Fibroblast of skin of back (primary cell): Measurements from ENCODE around the gene KLK14.

ENCODE experiments used
- DNase-seq: peaks from one replicate; pipeline ENCODE4 v3.0.0-alpha.2; 2013

The KLK14 gene

DNA sequence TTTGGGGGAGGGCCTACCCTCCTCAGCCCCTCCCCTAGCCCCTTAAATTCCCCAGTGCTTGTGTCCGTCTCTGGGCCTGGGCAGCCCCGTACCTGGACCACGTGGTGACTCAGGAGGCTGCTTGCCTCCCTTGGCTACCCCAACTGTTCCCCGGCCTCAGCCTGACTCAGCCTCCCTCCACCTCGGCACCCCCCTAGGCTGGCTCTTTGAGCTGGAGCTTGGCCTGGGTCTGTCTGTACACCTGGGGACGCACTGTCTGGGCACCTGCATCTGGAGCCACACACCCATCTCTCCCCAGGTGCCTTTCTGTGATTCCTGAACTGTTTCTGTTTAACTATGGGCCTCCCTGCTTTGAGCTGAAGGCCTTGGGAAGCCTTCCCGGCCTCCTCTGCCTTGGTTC lies 1.8 kb upstream of the KLK14 start:
- DNase-seq: no peak

DNA sequence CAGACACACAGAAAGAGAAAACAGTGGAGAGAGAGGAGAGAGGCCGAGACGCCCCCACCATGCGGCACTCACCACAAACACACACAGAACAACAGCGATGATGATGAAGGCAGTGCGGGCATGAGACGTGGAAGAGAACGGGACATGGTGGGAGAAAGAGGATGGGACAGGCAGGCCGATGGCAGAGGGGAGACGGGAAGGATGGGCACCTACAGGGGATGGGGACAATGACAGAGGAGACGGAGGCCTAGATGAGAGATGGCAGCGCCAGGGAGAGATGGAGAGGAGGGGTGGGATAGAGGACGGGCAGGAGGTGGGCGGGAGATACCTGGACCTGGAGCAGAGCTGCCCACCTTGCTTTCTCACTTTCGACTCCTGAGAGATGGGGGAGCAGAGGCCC lies 1.1 kb upstream of the KLK14 start:
- DNase-seq: no peak

DNA sequence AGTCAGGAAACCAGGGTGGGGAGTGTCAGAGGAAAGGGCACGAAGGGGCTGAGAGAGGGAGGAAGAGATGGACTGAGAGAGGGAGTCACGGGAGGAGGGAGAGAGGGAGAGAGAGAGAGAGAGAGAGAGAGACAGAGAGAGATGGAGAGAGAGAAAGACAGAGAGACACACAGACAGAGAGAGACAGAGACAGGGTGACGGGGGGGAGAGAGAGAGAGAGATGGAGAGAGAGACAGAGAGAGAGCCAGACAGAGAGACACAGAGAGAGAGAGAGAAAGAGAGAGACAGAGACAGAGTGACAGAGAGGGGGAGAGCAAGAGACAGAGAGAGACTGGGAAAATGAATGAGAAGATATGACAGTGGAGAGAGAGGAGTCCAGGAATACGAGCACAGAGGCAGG lies 494 bp upstream of the KLK14 start:
- no peak for DNase-seq

DNA sequence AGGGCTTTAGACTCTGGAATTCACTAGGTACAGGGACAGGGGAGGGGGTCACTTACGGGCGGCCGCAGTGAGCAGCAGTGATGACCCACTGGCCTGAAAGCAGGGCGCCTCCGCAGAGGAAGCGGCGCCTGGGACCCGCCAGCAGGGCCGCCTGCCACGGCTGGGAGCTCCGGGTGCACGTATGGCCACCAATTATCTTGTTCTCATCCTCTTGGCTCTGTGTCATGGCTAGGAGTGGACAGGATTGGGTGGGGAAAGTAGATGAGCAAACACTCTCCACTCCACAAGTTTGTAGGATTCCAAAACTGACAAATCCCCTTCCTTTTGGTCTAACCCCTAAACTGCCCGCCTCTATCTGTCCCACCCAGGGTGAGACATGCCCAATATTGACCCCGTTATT lies 1.2 kb downstream of the KLK14 start:
- no peak for DNase-seq

DNA sequence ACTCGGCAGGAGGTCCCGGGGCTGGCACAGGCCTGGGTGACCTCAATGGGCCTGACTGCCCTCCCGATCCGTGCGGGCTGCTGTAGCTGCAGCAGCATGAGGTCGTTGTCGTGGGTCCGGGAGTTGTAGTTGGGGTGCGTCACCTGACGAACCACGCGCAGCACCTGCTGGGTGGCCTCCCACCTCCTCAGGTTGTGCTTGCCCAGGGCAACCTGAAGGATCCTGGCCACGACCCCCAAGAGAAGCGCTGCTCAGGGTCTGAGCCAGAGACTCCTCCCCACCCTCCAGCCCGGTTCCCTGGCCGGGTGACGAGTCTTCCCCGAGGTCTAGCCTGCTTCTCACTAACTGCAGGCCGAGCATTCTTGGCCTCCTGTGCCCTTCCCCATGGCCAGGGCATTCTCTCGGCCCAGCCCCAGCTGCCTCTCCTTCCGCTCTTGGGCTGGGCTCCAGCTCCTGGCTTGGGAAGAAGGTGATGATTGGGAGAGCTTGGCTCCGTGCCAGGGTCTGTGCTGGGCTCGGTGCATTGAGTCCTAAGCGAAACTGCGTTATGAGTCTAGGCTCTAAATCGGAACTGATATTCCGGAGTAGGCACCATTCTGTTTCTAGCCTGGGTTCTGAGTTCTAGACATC lies 3.1 kb downstream of the KLK14 start:
- DNase-seq: no peak

DNA sequence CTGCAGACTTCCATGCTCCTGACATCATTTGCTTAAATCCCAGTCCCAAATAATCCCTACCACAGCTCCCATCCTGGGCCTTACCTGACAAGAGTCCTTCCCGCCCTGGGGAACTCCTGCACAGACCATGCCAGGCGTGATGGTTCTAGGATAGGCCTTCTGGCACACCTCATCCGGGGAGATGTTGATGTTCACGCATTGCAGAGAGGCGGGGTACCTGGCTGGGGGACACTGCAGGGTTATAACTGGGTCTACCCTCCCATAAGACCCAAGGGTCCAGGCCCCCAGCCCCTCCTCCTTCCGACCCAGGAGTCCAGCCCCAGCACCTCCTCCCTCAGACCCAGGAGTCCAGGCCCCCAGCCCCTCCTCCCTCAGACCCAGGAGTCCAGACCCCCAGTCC lies 4.0 kb downstream of the KLK14 start:
- no peak for DNase-seq

DNA sequence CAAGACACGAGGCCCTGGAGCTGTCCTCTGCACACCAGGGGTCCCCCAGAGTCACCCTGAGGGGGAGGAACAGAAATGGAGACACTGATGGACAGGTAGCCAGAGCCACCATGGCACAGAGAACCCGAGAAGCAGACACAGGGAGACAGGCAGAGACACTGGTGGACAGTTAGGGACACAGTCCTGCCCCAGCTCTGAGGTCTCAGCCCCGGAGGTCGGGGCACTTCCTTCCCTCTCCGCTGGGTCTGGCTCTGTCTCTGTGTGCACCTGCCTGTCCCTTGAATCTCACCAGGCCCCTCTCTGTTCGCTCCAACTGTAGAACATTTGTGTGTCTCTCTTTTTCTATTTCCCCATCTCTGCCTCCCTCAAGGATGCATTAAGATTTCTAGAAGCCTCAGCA lies 4.6 kb downstream of the KLK14 start:
- no peak for DNase-seq

DNA sequence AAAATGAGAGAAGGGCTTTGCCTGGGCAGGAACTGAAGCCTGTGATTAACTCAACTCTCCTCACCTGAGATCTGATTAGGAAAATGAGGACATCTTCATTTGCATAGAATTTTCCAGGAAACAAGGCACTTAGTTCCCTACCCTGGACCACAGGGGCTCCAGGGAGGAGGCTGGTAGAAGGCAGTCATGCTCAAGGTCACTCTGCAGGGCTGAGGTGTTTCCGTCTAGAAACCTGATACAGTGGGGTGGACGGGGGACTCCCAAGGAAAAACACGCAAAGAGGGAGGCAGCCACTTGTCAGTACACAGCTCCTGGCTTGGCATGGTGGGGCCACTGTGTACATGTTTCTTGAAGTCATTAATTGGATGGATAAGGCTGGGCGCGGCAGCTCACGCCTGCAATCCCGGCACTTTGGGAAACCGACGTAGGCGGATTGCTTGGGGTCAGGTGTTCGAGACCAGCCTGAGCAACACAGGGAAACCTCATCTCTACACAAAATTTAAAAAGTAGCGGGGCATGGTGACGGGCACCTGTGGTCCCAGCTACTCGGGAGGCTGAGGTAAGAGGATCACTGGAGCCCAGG lies 6.0 kb downstream of the KLK14 start:
- DNase-seq: no peak

DNA sequence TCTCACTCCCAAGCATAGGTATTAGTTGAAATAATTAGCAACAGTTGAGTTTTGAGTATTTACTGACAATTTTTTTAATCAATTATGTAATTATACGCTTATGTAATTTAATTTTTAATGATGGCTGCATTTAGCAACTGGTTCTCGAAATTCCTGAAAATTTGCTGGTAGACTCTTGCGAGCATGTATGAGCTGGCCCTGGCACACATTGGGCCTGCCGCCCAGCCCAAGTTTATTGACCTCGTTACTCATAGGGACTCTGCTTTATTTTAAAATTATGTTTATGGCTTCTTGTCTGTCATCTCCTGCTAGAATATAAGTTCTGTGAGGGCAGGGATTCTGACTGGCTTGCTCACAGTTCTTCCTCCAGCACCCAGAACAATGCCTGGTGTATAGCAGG lies 6.7 kb downstream of the KLK14 start:
- no peak for DNase-seq

DNA sequence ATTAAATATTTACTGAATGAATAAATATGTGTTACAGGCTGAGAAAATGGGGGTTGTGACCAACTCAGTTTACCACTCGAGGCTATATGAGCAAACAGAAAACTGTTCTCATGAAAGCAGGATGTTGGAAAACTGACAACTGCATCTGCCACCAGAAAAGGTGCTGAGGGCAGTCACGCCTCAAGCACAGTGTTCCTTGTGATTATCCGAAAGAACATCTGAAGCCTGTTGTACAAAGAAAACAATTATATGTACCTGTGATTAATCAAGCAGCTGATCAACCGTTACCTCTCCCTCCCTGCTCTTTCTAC lies 11.6 kb downstream of the KLK14 start:
- DNase-seq: no peak

DNA sequence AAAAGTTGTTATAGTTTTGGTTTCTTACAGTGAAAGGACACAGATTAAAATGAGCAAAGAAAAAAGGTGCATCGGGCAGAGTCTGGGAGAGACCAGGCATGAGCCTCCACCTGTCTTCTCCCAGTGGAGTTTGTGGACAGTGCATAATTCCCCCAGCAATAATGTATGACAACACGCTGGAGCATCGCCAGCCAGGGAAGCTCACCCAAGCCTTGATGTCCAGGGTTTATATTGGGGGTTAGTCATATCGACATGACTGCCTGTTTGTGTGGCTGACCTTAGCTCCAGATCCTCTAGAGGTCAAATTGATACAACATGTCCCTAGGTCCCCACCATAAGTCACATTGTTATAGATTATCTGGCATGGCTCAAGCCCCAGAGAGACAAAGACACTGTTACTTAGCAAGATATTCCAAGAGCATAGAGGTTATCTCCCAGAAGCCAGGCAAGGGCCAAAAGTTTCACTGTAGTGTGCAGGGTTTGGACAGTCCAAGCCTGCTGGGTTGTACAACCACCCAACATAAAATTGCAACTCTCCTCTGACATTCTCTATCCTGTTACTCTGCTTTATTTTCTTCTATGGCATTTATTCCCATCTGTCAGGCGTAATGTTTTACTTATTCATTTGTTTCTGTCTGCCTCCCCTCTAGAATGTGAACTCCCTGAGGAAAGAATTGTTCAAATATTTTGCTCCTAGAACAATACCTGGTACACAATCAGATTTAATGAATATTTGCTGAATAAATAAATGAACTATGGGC lies 12.2 kb downstream of the KLK14 start:
- DNase-seq: no peak

DNA sequence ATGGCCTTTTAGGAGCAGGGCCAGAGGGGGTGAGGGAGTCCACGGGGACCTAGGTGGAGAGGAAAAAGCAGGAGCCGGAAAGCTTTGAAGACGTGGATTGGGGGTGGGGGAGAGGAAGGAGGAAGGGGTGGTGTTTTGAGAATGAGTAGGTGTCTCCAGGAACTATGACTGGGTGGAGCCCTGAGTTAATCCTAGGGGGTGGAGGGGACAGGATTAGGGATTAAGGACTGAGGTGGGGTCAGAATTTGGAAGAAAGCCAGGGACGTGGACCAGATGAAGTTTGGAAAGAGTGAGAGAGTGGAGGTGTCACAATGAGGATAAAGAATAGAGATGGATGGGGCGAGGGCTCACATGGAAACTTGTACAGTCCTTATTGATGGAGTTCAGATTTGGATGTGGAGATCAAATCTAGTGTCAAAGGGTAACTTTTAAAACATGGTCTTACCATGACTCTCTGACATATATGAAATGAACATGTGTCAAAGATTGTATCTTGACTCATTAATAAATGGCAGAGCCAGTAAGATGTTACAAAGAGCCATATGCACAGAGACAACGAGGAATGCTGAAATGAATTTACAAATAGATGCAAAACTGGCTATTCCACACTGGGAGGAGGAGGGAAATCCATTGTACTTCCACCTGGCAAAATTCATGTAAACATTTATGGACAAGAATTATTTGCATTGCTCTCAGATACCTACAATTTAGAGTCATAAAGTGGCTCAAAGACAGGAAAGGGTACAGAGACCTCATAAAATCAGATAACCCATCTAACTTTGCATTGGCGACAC lies 16.1 kb downstream of the KLK14 start:
- no peak for DNase-seq

DNA sequence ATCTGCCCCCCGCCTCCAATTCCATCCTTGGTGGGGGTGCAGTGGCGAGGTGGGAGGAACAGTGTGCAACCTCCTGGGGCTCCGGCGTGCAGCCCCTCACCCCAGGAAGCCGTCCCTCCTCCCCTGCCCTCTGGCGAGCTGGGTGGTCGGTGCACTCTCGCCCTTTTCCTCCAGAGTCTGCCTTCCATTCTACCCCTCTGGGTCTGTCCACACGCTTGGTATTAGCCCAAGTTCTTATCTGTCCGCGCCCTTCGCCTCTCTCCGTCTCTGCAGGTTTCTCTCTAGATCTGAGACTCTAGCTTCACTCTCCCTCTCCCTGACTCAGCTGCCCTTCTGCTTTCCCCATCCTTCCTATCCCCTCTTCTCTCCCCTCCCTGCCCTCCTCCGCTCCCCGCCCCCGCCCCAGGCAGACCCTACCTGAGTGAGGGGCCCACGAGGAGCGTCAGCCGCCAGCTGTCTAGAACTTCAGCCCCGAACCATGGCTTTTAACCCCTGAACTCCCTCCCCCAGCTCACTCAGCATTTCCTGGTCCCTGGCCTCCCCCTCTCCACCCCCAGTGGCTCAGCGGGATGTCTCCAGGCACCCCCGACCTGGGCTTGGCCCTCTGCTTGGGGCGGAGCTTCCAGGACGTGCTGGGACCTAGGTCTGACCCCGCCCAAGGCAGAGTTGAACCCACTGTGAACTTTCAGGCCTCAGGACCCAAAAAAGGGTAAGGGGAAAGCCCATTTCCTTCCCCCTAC lies 17.3 kb downstream of the KLK14 start:
- DNase-seq: no peak

DNA sequence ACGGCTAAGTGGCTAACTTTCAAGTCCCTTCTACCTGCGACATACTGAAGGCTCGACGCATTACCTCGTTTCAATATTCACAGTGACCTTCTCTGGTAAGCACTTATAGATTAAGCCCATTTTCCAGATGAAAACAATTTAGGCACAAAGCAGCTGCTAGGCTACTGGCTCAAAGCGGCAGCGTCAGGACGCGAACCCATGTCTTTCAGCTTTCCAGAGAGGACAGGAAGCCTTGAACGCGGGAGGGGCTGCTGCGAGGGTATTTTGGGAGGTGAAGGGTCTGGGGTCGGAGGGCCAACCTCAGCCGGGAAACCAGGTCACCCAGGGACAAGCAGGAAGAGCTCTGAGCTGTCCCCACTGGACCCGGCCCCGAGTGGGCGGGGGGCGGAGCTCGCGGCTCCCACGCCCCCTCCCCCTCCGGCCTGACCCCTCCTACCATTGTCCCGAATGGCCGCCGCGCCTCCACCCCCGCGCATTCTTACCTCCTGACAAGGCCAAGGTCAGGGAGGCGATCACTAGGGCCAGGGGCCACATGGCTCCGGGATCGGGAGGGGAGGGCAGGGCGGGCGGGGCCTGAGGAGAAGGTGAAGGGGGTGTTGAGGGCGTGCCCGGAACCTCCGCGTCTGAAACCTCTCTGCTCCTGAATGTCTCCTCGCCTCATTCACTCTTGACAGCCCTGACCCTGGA lies 18.0 kb downstream of the KLK14 start, which contains the start of gene KLK13:
Gene KLK13, minus strand, starts transcription at position 559 of the 687 bp plus-strand sequence. Its CDS starts 25 bp downstream, at position 534.
- DNase-seq: no peak

DNA sequence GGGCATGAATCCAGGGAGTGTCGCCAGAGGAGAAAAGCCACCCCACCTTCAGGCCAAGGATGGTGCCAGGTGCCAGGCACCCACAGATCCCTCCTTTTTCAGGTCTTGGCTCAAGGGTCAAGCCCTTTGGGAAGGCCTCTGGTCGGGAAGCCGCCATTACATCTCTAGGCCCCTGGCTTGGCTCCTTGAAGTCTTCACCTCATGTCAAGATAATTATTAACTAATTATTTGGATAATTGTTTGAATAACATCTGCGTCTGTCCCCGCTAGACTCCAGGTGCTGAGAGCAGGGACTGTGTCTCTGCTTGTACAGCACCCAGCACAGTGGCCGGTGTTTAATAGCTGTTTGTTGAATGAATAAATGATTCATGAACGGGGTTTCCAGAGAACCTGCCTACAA lies 19.0 kb downstream of the KLK14 start:
- no peak for DNase-seq

DNA sequence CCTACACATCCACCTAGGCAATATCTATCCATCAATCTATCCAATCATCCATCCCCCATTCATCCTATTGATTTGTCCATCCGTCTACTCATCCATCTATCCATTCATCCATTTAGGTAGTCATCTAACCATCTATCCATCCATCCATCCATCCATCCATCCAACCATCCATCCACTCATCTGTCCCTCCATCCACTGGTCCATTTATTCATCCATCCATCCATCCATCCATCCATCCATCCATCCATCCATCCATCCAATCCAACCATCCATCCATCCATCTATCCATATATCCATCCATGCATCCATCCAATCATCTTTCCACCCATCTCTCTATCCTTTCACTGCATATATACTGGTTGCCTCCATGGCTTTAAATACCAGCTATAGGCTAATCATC lies 21.7 kb downstream of the KLK14 start:
- no peak for DNase-seq

DNA sequence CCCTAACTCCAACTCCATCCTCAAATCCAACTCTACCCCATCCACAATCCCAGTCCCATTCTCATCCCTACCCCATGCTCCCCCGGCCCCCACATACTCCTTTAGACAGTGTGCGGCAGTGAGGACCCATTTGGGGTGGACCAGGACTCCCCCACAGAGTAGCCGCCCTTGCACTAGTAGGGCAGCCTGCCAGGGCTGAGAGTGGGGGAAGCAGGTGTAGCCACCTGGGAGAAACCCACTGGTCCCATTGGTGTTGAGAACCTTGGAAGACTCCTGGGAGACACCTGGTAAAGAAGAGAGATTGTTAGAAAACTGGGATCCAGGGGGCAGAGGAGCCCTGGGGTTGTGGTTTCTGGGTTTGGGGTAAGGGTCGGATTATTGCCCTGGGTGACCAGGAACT lies 22.4 kb downstream of the KLK14 start:
- no peak for DNase-seq

DNA sequence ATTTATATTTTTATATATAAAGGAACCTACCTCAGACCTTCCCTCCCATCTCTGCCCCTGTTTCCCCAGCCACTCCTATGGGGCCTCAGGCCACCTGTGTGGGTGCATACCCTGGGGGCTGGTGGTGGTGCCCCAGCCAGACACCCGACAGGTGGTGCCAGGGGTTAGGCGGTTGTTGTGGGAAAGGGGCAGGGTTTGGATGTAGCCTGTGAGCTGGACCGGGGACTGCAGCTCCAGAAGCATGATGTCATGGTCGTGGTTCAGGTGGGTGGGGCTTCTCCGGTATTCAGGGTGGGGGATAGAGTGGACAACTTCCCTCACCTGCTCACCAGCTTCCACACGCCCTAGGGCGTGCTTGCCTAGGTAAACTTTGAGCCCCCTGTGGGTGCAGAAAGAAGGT lies 23.0 kb downstream of the KLK14 start:
- no peak for DNase-seq

DNA sequence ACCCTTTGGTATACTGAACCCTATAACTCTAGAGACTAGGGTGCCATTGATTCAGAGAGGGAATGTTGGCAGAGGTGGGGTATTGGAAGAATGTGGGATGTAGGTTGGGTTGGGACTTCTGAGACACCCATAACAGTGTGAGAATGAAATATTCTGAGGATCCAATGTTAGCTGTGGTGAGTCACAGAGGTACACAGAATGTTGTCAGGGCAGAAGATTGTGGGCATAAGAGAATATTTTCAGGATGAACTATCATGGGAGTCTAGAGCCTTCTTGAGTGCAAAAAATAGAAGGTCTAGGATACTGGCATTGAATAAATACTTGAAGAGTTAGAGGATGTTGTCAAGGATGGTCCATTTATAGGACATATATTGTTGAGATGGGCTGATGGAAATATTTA lies 26.8 kb downstream of the KLK14 start:
- DNase-seq: no peak

DNA sequence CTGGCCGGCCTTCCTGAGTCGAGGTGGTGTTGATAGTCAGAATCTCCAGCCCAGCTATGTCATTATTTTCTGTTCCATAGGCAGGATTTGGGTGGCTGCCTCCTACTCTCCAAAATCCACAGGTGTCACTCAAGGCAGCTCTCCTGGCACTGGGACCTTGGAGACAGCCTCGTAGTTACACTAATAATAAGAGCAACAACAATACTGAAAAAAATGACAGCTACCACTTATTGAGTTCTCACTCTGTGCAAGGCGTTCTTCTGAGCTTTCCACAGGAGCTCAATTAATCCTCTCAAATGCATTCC lies 35.7 kb downstream of the KLK14 start:
- DNase-seq: no peak

DNA sequence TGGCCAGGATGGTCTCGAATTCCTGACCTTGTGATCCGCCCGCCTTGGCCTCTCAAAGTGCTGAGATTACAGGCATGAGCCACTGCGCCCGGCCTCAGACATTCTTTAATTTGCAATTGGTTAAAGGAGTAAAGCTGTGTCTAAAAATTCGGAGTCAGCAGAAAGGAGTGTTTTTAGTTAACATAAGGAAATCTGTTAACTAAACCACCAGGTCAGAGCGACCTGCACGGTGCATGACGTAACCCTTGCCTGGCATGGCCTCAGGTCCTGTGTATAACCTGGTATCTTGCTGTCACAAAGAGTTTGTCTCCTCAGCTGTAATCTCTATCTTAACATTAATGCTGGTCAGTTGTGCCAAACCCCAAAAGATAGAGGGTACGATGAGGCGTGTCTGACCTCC lies 38.4 kb downstream of the KLK14 start:
- DNase-seq: no peak

DNA sequence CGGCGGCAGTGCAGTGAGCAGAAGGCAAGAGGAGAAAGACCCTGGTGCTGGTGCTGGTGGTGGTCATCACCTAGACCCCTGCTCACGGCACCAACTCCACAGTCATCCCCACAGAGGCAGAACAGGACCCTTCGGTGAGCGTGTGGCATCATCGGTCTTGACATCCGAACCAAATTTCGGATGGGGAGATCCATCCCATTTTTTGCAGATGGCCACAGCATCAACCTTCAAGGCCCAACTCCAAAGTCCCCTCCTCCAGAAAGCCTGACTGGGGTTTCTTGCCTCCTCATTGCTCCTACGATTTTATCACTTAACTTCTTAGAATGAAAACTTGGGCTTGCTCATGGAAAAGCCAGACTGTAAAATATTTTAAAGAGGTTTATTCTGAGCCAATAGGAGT lies 39.2 kb downstream of the KLK14 start:
- no peak for DNase-seq
